ENCODE results near the gene SLC49A3.
A peak's percentile ranks its signal among the peaks of the same experiment; 100 is the strongest.
"Not testable (repeated sequence)": the region's sequence is repeated elsewhere in the genome, so short reads cannot be mapped to it uniquely, and the experiment has no call there.

Gene SLC49A3

DNA sequence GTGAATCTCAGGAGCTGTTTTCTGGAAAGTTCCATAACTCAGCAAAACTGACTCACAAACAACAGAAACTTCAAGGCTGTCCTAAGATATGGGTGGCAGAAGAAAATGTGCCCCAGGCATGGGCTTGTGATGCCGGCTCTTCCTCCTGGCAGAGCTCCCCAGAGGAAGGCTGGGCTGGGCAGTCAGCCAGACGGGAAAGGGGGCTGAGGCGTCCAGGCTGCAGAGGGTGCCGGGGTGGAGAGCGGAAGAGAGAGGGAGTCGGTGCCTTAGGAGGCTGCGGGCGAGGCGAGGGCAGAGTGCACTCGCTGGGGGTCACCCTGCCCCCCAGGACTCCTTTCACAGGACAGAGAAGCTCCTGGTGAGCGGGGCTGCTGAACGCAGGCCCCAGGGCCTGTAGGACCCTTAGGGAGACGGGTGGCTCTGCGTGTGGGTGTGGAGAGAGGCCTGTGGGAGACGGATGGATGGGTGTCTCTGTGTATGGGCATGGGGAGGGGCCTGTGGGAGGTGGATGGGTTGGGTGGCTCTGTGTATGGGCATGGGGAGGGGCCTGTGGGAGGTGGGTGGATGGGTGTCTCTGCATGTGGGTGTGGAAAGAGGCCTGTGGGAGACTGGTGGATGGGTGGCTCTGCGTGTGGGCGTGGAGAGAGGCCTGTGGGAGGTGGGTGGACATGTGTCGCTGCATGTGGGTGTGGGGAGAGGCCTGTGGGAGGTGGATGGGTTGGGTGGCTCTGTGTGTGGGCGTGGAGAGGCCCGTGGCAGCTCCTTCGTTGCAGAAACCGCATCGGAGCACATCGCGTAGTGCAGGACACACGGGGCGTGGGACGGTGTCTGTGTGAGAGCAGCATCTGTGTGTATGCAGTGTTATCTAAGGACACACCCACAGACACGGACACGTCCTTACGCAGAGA, 32.6 kb upstream of the SLC49A3 start:
- DNase-seq = no peak

GRCh38 chr4:720111-720860, 31.3 kb upstream of the SLC49A3 start:
- DNase-seq = no peak

GRCh38 chr4:718460-718859, 29.5 kb upstream of the SLC49A3 start:
- no peak for DNase-seq

GRCh38 chr4:717601-718320, 28.8 kb upstream of the SLC49A3 start:
- no peak for DNase-seq

GRCh38 chr4:714087-714486, 25.1 kb upstream of the SLC49A3 start:
- DNase-seq = no peak

- DNase-seq = no peak
Measured at GRCh38 chr4:712916-713632, 24.1 kb upstream of the SLC49A3 start.

- DNase-seq = no peak
Measured at GRCh38 chr4:712093-712492, 23.1 kb upstream of the SLC49A3 start.

DNA sequence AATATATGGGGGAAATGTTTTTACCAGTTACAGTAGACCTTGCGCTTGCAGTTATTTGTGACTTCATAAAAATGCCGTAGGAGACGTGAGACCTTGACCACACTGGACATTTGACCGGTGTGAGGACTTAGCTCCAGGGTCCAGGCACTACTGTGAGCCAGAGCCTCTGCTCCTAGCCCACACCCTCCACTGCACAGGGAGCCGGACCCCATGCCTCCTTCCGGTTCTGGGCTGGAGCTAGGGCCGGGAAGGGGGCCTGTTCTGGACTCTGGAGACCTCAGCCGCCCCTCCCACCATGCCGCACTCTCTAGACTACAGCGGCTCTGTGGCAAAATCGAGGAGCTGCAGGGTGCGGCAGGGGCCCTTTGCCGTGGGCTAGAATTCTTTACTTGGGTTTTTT, 22.0 kb upstream of the SLC49A3 start:
- DNase-seq = no peak

DNA sequence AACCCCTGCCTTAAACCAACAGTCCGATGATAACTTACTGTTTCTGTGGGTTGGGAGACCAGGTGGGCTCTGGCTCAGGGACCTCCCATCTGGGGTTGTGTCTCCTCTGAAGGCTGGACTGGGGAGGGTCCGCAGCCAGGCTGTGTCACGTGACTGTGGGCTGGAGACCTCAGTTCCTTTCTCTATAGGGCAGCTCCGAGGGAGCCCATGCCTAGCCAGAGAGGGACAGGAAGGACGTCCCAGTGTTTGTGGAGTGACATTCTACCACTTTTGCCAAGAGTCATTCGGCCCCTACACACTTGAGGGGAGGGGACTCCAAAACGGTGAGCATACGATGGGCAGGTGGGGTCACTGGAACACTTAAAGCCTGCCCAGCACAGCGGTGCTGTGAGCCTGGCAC, 21.2 kb upstream of the SLC49A3 start:
- DNase-seq = no peak

DNA sequence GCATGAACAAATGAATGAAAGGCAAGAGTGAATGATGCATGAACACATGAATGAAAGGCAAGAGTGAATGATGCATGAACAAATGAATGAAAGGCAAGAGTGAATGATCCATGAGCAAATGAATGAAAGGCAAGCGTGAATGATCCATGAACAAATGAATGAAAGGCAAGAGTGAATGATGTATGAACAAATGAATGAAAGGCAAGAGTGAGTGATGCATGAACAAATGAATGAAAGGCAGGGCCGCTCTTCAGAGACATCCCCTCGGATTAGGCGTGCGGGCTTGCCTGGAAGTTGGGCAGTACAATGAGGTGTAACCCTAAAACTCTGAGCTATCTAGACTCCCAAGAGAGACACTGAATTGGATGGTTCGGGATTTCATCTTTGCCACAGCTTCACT, 20.4 kb upstream of the SLC49A3 start:
- DNase-seq = no peak

- DNase-seq = no peak
Measured at GRCh38 chr4:708631-708933, 19.6 kb upstream of the SLC49A3 start.

DNA sequence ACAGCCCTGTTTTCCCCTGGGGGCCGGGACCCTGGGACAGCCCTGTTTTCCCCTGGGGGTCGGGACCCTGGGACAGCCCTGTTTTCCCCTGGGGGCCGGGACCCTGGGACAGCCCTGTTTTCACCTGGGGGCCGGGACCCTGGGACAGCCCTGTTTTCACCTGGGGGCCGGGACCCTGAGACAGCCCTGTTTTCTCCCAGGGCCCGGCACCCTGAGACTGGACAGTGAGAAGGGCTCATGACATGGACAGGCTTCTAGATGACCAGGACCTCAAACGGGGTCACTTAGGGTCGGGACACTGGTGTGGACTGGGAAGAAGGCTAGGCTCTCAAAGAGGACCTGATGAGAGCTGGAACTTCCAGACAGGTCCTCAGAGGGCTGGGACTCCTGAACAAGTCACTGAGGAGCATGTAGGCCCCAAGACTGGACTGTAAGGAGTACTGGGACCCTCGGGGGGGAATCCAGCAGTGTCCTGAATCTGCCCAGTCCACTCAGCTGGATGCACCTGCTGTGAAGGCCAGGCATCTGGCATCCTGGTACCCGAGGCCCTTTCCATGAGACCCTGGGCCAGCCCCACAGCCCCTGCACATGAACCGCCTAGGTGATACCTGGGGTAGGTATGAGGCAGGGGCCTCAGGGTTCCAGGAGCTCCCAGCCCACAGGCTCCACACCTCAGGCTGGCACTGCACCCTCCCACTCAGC, 19.1 kb upstream of the SLC49A3 start:
- no peak for DNase-seq

DNA sequence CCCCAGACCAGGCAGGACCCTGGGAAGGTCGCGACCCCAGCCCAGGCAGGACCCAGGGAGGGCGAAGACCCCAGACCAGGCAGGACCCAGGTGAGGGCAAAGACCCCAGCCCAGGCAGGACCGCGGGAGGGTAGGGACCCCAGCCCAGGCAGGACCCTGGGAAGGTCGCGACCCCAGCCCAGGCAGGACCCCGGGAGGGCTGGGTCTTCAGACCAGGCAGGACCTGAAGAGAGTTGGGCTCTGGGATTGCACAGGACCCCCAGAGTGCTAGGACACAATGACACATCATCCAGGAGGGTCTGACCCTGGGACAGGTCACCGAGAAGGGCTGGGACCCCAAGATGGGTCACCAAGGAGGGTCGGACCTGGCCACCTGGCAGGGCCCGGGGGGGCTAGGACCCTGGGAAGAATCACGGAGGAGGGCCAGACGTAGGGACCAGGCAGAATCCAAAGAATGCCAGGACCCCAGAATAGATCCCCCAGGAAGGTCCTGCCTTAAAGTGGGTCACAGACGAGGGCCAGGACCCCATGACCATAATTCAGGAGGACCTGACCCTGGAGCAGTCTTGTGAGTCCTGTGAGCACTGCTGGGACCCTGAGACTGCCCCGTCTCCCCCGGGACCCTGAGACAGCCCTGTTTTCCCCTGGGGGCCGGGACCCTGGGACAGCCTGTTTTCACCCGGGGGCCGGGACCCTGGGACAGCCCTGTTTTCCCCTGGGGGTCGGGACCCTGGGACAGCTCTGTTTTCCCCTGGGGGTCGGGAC, 18.1 kb upstream of the SLC49A3 start:
- DNase-seq = no peak

DNA sequence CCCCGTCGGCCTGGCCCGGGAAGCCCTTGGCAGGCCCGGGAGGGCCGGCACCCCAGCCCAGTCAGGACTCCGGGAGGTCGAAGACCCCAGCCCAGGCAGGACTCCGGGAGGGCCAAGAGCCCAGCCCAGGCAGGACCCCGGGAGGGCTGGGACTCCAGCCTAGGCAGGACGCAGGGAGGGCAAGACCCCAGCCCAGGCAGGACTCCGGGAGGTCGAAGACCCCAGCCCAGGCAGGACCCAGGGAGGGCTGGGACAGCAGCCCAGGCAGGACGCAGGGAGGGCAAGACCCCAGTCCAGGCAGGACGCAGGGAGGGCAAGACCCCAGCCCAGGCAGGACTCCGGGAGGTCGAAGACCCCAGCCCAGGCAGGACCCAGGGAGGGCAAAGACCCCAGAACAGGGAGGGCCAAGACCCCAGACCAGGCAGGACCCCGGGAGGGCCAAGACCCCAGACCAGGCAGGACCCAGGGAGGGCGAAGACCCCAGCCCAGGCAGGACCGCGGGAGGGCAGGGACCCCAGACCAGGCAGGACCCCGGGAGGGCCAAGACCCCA, 17.2 kb upstream of the SLC49A3 start:
- not testable (repeated sequence) for DNase-seq

DNA sequence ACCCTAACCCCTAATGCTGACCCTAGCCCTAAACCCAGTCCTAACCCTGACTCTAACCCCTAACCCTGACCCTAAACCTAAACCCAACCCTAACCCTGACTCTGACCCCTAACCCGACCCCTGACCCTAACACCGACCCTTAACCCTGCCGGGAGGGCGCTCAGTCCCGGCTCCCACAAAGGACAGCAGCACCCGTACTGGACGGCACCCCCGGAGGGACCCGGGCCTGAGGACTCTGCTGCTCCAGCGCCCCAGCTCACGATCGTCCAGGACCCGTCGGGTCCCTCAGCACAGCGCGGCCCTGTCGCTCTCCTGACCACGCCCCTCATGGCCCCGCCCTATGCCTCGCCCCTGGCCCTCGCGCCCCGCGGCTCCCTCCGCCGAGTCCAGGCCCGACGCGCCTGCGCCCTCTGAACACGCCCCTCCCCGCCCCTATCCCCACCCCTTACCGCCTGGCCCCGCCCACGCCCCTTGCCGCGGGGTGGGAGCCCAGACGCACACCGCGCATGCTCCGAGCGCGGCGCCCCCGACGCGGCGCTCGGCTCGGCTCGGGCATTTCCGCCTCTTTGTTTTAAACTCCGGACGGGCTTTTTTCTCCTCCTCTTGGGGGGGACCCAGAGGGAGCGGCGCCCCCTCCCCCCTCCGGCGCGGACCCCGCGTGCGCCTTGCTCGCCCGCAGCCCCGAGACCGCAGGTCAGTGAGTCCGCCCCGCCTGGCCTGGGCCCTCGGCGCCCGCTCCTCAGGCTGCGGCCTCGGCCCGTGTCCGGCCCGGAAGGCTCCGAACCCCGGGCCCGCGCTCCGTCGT, 16.5 kb upstream of the SLC49A3 start, which contains the start of gene PCGF3:
Gene PCGF3, plus strand, starts transcription at position 555 of the 805 bp plus-strand sequence. CDS start 27,849 bp downstream, outside the sequence.
- peak; percentile 87 for DNase-seq

- DNase-seq = no peak
Measured at GRCh38 chr4:704971-705277, 16.0 kb upstream of the SLC49A3 start.

DNA sequence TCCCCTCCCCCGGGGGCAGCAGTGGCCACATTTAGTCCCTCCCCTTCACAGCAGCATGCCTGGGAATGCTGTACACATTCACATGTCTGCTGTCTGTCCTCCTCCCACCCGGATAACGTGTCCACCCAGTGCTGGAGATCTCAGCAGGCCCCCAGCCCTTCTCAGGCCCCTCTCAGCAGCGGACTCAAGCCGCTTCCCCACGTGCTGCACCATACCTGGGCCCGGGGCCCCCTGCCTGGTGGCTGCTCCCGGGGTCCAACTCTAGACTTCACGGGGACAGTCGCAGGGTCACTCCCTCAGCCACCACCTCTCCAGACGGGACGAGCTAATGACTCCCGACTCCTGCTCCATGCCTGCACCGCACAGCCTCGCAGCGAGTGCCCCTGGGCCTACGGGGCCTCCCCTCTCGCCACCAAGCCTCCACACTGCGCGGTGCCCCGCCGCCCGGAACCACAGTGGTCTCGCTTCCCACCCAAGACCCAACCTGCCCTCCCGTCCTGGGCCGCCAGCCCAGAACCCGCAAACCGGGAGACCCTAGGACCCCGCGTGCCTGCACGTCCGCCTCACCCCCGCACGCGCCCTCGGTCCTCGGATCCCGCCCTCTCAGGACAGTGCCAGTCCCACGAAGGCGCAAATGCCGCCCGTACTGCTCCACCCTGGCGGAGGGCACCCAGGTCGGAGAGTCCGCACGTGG, 15.4 kb upstream of the SLC49A3 start:
- DNase-seq = no peak

- no peak for DNase-seq
Measured at GRCh38 chr4:703336-704197, 14.6 kb upstream of the SLC49A3 start.

GRCh38 chr4:702618-703048, 13.7 kb upstream of the SLC49A3 start:
- no peak for DNase-seq
